ENCODE results near the gene SLC34A1.

The SLC34A1 gene

GRCh38 chr5:177427919-177428573 lies 43.8 kb downstream of the SLC34A1 start:
- Histone ChIP-seq H3K9me3 (ENCODE audit: insufficient read depth, low read length, severe bottlenecking) (no peaks in the 10 kb centered on the region), H3K4me1 (ENCODE audit: insufficient read depth, low read length) (peaks cover 70% of the 10 kb centered on the region), H3K4me2 (ENCODE audit: insufficient read depth, low read length) (peak overlapping the region; percentile 100), H3K27ac (ENCODE audit: low read length) (peak overlapping the region; percentile 87), H4K20me1 (ENCODE audit: insufficient read depth, low read length) (peaks cover 60% of the 10 kb centered on the region), H3K79me2 (ENCODE audit: insufficient read depth, low read length) (peaks cover 45% of the 10 kb centered on the region), H3K4me3 (ENCODE audit: low read depth in 1 of 2, low read length in 2 of 2) (peak overlapping the region; percentile 79 to 94; a peak in 3 of 4 replicates), H3K36me3 (ENCODE audit: insufficient read depth, low read length) (peaks cover 36% of the 10 kb centered on the region), H3K27me3 (ENCODE audit: insufficient read depth, low read length, poor library complexity) (no peaks in the 10 kb centered on the region), H2AFZ (ENCODE audit: low read depth, low read length) (no peak overlapping the region), H3K9ac (ENCODE audit: low read depth, low read length) (peak overlapping the region; percentile 92)
- TF ChIP-seq EZH2 (IDR thresholded peaks at IDR 0.05; ENCODE audit: borderline replicate concordance, low read depth, low read length, severe bottlenecking) (no peak), CTCF (IDR thresholded peaks at IDR 0.05; ENCODE audit: borderline replicate concordance, extremely low read depth, low read length, poor library complexity, severe bottlenecking) (no peak)
- ATAC-seq (ENCODE audit: insufficient read depth, low read depth) (no peak), DNase-seq (no peak)

- no peak for TF ChIP-seq EZH2 (IDR thresholded peaks at IDR 0.05; ENCODE audit: borderline replicate concordance, low read depth, low read length, severe bottlenecking)
- TF ChIP-seq CTCF (IDR thresholded peaks at IDR 0.05; ENCODE audit: borderline replicate concordance, extremely low read depth, low read length, poor library complexity, severe bottlenecking) = no peak
- Histone ChIP-seq H3K27me3 (ENCODE audit: insufficient read depth, low read length, poor library complexity) (no peaks in the 10 kb centered on the region), H4K20me1 (ENCODE audit: insufficient read depth, low read length) (peaks cover 64% of the 10 kb centered on the region), H3K36me3 (ENCODE audit: insufficient read depth, low read length) (peaks cover 42% of the 10 kb centered on the region), H3K4me3 (ENCODE audit: low read depth in 1 of 2, low read length in 2 of 2) (peak overlapping the region in 1 of 2 experiments; percentile 43; a peak in 2 of 4 replicates), H2AFZ (ENCODE audit: low read depth, low read length) (no peak overlapping the region), H3K4me2 (ENCODE audit: insufficient read depth, low read length) (peak overlapping the region; percentile 100), H3K79me2 (ENCODE audit: insufficient read depth, low read length) (peaks cover 45% of the 10 kb centered on the region), H3K9me3 (ENCODE audit: insufficient read depth, low read length, severe bottlenecking) (no peaks in the 10 kb centered on the region), H3K4me1 (ENCODE audit: insufficient read depth, low read length) (peaks cover 70% of the 10 kb centered on the region), H3K27ac (ENCODE audit: low read length) (peak overlapping the region; percentile 71), H3K9ac (ENCODE audit: low read depth, low read length) (peak overlapping the region; percentile 38)
- DNase-seq (no peak), ATAC-seq (ENCODE audit: insufficient read depth, low read depth) (no peak)
Observed at GRCh38 chr5:177428574-177429217, 44.5 kb downstream of the SLC34A1 start.

GRCh38 chr5:177429248-177430040 lies 45.2 kb downstream of the SLC34A1 start:
- Histone ChIP-seq H3K27me3 (ENCODE audit: insufficient read depth, low read length, poor library complexity) (no peaks in the 10 kb centered on the region), H3K79me2 (ENCODE audit: insufficient read depth, low read length) (peaks cover 45% of the 10 kb centered on the region), H3K4me2 (ENCODE audit: insufficient read depth, low read length) (peak overlapping the region; percentile 100), H3K36me3 (ENCODE audit: insufficient read depth, low read length) (peaks cover 50% of the 10 kb centered on the region), H3K9ac (ENCODE audit: low read depth, low read length) (peak overlapping the region; percentile 38), H2AFZ (ENCODE audit: low read depth, low read length) (no peak overlapping the region), H4K20me1 (ENCODE audit: insufficient read depth, low read length) (peaks cover 67% of the 10 kb centered on the region), H3K27ac (ENCODE audit: low read length) (peak overlapping the region; percentile 78), H3K4me3 (ENCODE audit: low read depth in 1 of 2, low read length in 2 of 2) (peak overlapping the region in 1 of 2 experiments; percentile 43; a peak in 2 of 4 replicates), H3K9me3 (ENCODE audit: insufficient read depth, low read length, severe bottlenecking) (no peaks in the 10 kb centered on the region), H3K4me1 (ENCODE audit: insufficient read depth, low read length) (peaks cover 70% of the 10 kb centered on the region)
- DNase-seq = peak; percentile 96
- ATAC-seq (ENCODE audit: insufficient read depth, low read depth) = peak; percentile 46
- no peak for TF ChIP-seq EZH2 (IDR thresholded peaks at IDR 0.05; ENCODE audit: borderline replicate concordance, low read depth, low read length, severe bottlenecking)
- TF ChIP-seq CTCF (IDR thresholded peaks at IDR 0.05; ENCODE audit: borderline replicate concordance, extremely low read depth, low read length, poor library complexity, severe bottlenecking) = no peak

Data from DND-41 (cell line).